HFFc6 (cell line): ENCODE measurements around the gene CTNNA1. TPM values are rescaled to one million over a fixed set of nuclear protein-coding genes. Genes with fewer than 3 reads are reported as not detected.
"Not testable (repeated sequence)": the region's sequence is repeated elsewhere in the genome, so short reads cannot be mapped to it uniquely, and the experiment has no call there.

ENCODE experiments used
- DNase-seq: peaks from one replicate; pipeline ENCODE4 v3.0.0-alpha.2; 2018
- H3K27ac Mint-ChIP-seq: 2 replicates; pipeline ENCODE4 v1.8.0; 2020; ENCODE audit warnings: mild to moderate bottlenecking, mixed read lengths
- H3K27me3 Mint-ChIP-seq: 2 replicates; pipeline ENCODE4 v1.8.0; 2021; ENCODE audit warnings: mild to moderate bottlenecking, moderate library complexity, mixed read lengths; ENCODE audit not compliant: insufficient read depth
- H3K36me3 Mint-ChIP-seq: 2 replicates; pipeline ENCODE4 v1.8.0; 2021; ENCODE audit warnings: low read depth, mixed read lengths
- H3K4me1 Mint-ChIP-seq: 2 replicates; pipeline ENCODE4 v1.8.0; 2020; ENCODE audit warnings: low read depth, mixed read lengths
- H3K4me3 Mint-ChIP-seq: 2 replicates; pipeline ENCODE4 v1.8.0; 2020; ENCODE audit warnings: mild to moderate bottlenecking, moderate library complexity, mixed read lengths
- H3K9me3 Mint-ChIP-seq: 2 replicates; pipeline ENCODE4 v1.8.0; 2020; ENCODE audit warnings: mild to moderate bottlenecking, mixed read lengths
- CTCF ChIP-seq: fragments of 200-600 bp; sonication (generic); IDR thresholded peaks from 2 replicates; pipeline ENCODE4 v1.5.0; 2021; ENCODE audit warnings: antibody characterized with exemption, mild to moderate bottlenecking
- total RNA-seq, 6 experiments: library from RNA; stranded (reverse); fragmentation: NEBNext Ultra II Directional; extraction: Animal tissue kit (Norgen Biotek cat#: 25700); gene quantifications; 2 replicates in 1 of 6; 3 replicates in 5 of 6; pipeline ENCODE4 v1.2.3, GENCODE V29; 2021

Gene CTNNA1
- total RNA-seq, 6 experiments from 2014 or later = 282 to 342 (median 292) TPM

DNA sequence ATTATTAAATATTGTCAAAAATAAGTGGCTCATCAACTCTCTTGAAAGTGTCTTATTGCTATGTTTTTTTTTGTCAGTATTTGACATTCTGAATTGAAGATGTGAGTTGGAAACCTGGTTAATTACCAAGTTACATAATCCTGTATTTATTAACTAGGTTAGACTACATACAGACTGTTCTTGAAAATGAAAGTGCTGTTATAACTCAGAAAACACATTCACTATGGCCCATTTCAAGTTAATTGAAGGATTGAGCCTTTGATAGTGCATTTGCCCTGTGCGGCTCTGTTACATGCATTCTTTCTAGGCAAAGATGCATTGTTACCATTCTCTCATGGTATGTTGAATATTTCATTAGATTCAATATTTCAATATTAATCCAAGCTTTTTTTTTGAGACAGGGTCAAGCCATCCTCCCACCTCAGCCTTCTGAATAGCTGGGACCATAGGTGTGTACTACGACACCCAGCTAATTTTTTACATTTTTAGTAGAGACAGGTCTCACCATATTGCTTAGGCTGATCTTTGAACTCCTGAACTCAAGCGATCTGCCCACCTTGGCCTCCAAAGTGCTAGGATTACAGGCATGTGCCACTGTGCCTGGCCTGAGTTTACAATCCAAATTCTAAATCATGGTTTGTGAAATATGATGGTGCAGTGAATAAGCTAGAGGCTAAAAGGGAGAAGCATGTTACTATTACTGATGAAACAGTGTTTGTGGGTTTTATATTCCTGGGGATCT, 10.0 kb downstream of the CTNNA1 start:
- no peak for DNase-seq
- Mint-ChIP-seq H3K9me3 (no peaks in the 10 kb centered on the region), H3K4me1 (peaks cover 52% of the 10 kb centered on the region), H3K27ac (no peak overlapping the region; the same call in 1 of the 2 replicates), H3K4me3 (0 out of 2 replicates have a peak overlapping the region, but pooled peaks have one; percentile 13), H3K36me3 (peaks cover 17% of the 10 kb centered on the region; the same call in 1 of the 2 replicates), H3K27me3 (no peaks in the 10 kb centered on the region)
- TF ChIP-seq CTCF = no peak

- Mint-ChIP-seq H3K4me1 (peaks cover 41% of the 10 kb centered on the region), H3K27me3 (no peaks in the 10 kb centered on the region; the same call in 1 of the 2 replicates), H3K9me3 (no peaks in the 10 kb centered on the region), H3K4me3 (no peak overlapping the region), H3K27ac (no peak overlapping the region), H3K36me3 (peaks cover 14% of the 10 kb centered on the region)
- no peak for DNase-seq
- no peak for TF ChIP-seq CTCF
Observed at GRCh38 chr5:138770291-138770690, 17.1 kb downstream of the CTNNA1 start.

GRCh38 chr5:138770977-138771376, 17.8 kb downstream of the CTNNA1 start:
- Mint-ChIP-seq H3K4me3 (no peak overlapping the region), H3K27ac (no peak overlapping the region), H3K36me3 (peaks cover 15% of the 10 kb centered on the region), H3K9me3 (no peaks in the 10 kb centered on the region), H3K27me3 (no peaks in the 10 kb centered on the region; the same call in 1 of the 2 replicates), H3K4me1 (peaks cover 41% of the 10 kb centered on the region)
- TF ChIP-seq CTCF = no peak
- DNase-seq = no peak

DNA sequence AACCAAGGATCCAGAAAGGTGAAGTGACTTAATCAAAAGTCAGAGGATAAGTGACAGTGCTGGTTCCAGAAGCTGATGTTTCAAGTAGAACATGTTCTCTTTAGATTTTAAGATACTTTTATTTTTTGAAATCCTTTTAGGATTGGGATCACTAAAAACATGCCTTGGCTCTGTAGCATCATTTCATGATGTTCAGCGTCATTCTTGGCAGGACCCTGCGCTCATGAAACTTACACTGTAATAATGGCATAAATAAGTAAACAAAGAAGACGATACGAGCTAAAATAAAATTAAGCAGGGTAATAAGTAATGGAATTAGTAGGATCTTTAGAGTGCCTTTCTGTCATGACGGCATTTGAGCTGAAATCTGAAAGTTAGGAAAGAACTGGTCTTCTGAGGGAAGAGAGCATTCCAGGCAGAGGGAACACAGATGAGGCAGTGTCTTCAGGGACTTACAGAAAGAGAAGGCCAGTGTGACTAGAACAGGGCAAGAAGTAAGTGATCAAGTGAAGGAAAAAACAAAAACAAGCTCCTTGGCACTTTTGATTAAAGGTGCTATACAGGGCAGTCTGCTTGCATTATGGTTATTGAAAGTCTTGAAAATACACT, 19.9 kb downstream of the CTNNA1 start:
- H3K27ac Mint-ChIP-seq = peak overlapping the region; percentile 19; the same call in 1 of the 2 replicates
- peaks cover 27% of the 10 kb centered on the region for H3K4me1 Mint-ChIP-seq
- DNase-seq = no peak
- peaks cover 19% of the 10 kb centered on the region for H3K36me3 Mint-ChIP-seq
- no peaks in the 10 kb centered on the region for H3K9me3 Mint-ChIP-seq
- no peak for TF ChIP-seq CTCF
- H3K27me3 Mint-ChIP-seq = no peaks in the 10 kb centered on the region; the same call in 1 of the 2 replicates
- no peak overlapping the region for H3K4me3 Mint-ChIP-seq

- DNase-seq, H3K27me3 Mint-ChIP-seq, H3K4me3 Mint-ChIP-seq, H3K9me3 Mint-ChIP-seq, H3K27ac Mint-ChIP-seq: not testable (repeated sequence)
- H3K36me3 Mint-ChIP-seq = peaks cover 25% of the 10 kb centered on the region
- peaks cover 33% of the 10 kb centered on the region for H3K4me1 Mint-ChIP-seq
Observed at GRCh38 chr5:138773624-138774023, 20.4 kb downstream of the CTNNA1 start.

DNA sequence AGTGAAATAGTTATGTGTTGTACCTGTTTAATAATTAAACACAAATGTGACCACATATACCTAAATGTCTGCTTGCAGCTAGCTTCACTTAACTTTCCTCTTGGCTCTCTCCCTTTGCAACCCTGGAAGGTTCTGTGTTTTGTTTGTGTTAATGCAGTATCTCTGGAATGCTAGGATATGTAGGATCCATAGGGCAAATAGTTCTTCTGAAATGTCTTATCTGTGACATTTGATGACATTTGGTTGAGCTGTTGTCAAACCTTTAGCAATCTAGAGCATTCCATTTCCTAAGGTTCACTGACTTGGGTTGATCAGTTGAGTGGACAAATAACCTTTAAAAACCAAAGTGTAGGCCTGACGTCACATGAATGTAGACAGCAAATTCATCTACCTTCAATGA, 21.8 kb downstream of the CTNNA1 start:
- Mint-ChIP-seq H3K4me3 (no peak overlapping the region), H3K27me3 (no peaks in the 10 kb centered on the region; the same call in 1 of the 2 replicates), H3K36me3 (peaks cover 27% of the 10 kb centered on the region), H3K4me1 (peaks cover 32% of the 10 kb centered on the region), H3K27ac (no peak overlapping the region), H3K9me3 (peaks cover 4% of the 10 kb centered on the region; the same call in 1 of the 2 replicates)
- no peak for DNase-seq
- TF ChIP-seq CTCF = no peak
